Coronary artery (tissue), 2 donors: Measurements from ENCODE around the gene BBIP1.
A peak's percentile ranks its signal among the peaks of the same experiment; 100 is the strongest.
"Not testable (repeated sequence)": the region's sequence is repeated elsewhere in the genome, so short reads cannot be mapped to it uniquely, and the experiment has no call there.

Source experiments
- DNase-seq: peaks from one replicate; pipeline ENCODE4 v3.0.0-alpha.2; 2017; ENCODE audit warnings: low spot score
- H3K27ac ChIP-seq, 2 donors: fragments of 200-600 bp; sonication (generic); one replicate each; pipeline ENCODE4 v1.5.1; 2016 to 2019
- H3K4me3 ChIP-seq: fragments of 200-600 bp; sonication (generic); 2 replicates; pipeline ENCODE4 v1.5.1; 2016; ENCODE audit warnings: mild to moderate bottlenecking, moderate library complexity
- CTCF ChIP-seq: fragments of 200-600 bp; sonication (generic); IDR thresholded peaks from one replicate; pipeline ENCODE4 v1.5.1; 2019; ENCODE audit warnings: antibody characterized with exemption

BBIP1 gene

GRCh38 chr10:110923856-110924493, 5.0 kb upstream of the BBIP1 start:
- Histone ChIP-seq H3K4me3 (no peak overlapping the region), H3K27ac (no peak overlapping the region)
- DNase-seq, result no peak
- TF ChIP-seq CTCF, result no peak

DNA sequence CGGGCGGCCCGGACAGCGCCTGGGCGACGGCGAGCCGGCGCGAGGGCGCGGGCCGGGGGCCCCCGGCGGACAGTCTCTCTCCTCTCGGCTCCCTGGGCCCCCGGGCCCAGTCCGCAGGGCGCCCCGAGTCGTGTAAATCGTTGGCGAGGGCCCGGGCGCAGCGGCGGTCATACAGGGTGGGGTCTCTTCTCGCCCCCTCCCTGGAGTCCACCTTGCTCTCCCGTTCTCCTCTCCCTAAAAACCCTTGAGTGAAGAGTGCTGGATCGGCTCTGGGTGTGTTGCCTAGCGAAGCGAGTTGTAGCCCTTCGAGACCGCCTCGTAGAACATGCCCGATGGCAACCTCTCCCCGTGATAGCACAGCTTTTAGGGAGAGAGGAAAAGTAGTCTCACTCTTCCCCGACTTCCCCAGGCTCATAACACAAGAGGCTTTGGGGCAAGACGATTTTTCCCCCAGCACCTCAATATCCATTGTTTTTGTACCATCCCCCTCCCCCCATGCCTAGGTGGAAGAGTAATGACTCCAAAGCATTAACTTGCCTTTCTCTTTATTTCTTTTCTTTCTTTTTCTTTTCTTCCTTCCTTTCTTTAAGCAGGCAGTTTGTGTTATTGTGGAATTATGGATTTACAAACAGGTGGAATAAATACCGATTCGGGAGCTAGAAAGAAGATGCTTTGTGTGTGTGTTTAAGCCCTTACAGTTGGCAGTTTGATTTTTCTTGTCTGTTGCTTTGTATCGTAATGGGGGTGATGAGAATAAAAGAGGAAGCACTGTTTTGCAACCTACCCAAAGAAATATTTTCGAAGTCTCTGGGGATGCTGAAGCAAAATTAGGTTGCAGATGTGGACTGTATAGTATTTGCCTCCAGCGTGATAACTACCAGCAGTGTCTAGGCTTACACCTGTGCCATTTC, 1.2 kb upstream of the BBIP1 start:
- H3K4me3 ChIP-seq, result peak overlapping the region; percentile 86
- DNase-seq, result peak; percentile 78
- TF ChIP-seq CTCF, result no peak
- H3K27ac ChIP-seq, result peak overlapping the region; percentile 98

DNA sequence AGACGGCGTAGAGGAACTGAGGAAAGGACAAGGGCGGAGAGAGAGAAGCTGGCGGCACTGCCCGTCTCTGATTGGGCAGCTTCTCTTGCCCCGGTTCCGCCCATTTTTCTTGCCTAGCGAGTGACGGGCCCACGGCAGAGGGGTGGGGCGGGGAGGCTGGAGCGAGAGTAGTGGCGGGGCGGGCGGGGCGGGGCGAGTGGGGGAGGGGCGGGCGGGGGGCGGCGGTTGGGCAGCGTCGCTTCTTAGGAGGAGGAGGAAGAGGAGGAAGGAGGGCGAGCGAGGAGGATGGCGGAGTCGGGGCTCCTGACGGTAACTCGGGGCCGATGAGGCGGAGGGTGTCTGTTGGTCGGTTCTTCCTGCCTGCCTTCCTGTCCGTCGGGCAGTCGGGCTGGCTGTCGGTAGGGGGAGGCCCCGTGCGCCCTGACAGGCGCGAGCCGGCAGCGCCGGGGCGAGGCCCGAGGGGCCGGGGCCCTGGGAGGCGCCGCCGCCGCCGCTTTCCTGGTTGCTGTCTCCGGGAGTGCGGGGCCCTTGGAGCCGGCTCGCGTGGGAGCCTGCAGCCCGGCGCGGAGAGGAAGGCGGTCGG, 460 bp upstream of the BBIP1 start, which contains the start of gene SHOC2:
SHOC2 (plus strand) TSS at position 256 of the 583 bp plus-strand sequence. CDS start 44,755 bp downstream, outside the sequence.
- DNase-seq, result peak; percentile 100
- peak within 1 kb of the TSS; percentile 86 for H3K4me3 ChIP-seq
- no peak for TF ChIP-seq CTCF

DNA sequence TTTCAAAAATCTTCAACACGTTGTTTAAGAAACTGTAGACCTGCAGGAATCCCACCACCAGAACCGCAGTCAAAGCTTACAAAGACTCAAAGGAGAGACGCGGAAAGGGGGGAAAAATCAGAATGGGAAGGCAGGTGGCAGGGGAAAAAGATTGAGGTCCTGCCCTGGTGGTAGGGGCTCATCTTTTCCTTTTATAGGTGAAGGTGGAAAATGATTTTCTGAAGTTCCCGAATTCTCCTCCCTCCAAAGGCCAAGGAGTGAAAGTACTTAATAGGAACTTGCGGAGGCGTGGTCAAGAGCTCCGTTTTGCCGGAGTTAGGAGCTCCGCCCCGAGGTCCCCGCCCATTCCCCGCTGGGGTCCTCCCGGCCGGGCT, 724 bp downstream of the BBIP1 start:
- H3K4me3 ChIP-seq, result peak overlapping the region; percentile 83
- TF ChIP-seq CTCF, result no peak
- H3K27ac ChIP-seq, result peak overlapping the region; percentile 94 to 97
- peak; percentile 98 for DNase-seq

More for the DNA sequence above, 460 bp upstream of the BBIP1 start, which contains the start of gene SHOC2:
- peak within 1 kb of the TSS; percentile 98 for H3K27ac ChIP-seq

DNA sequence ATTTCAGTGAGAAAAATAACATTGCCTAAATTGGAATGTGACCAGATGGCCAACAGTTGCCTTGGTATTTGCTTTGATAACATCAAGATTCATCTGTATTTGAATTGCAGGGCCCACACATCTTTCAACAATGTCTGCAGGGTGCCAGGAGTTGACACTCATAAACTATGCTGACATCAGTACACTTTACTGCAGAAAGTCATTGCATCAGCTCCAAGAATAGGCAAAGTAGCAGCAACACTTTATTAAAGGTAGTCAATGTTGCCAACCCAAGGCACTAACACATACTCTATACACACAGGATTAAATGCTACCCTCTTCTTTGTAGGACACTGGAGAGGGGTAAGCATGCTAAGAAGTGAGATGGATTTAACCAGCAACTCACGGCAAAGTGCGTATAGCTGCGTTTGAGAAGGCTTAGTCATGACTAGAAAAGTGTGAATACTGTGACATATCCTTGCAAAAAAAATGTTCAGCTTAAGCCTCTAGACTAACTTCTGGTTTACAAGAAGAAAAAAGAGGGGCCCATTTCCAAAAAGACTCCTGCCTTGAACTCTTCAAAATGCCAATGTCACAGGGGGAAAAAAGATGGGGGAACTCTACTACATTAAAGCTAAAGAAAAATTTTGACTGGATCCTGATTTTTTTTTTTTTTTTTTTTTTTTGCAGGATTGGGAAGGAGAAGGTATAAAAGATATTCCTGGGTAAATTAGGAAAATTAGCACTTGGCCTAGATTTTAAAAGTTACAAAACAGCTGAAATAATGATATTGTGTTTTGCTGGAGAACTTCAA, 2.2 kb downstream of the BBIP1 start:
- no peak overlapping the region for H3K27ac ChIP-seq
- DNase-seq, result no peak
- no peak overlapping the region for H3K4me3 ChIP-seq
- TF ChIP-seq CTCF, result no peak

GRCh38 chr10:110915600-110915999, 3.4 kb downstream of the BBIP1 start:
- H3K4me3 ChIP-seq, H3K27ac ChIP-seq, DNase-seq: not testable (repeated sequence)

DNA sequence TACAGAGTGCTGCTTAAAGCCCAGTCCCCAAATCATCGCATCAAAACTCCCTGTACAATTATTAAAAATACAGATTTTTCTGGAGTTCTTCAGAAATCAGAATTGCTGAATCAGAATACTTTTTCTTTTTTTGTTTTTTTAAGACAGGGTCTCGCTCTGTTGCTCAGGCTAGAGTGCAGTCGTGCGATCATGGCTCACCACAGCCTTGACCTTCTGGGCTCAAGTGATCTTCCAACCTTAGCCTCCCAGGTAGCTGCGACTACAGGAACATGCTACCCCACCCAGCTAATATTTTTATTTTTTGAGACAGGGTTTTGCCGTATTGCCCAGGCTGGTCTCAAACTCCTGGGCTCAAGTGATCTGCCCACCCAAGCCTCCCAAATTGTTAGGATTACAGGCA, 3.9 kb downstream of the BBIP1 start:
- DNase-seq, result no peak
- no peak for TF ChIP-seq CTCF
- H3K27ac ChIP-seq, result no peak overlapping the region
- no peak overlapping the region for H3K4me3 ChIP-seq
